NCI-H69 (cell line): ENCODE data around the gene MACROD1.
A peak's percentile ranks its signal among the peaks of the same experiment; 100 is the strongest.
"Not testable (repeated sequence)": the region's sequence is repeated elsewhere in the genome, so short reads cannot be mapped to it uniquely, and the experiment has no call there.

Experiments
- DNase-seq: peaks from one replicate; lab custom pipeline; 2025; lab: John Stamatoyannopoulos, UW

Gene MACROD1

GRCh38 chr11:63997801-63998337 lies 168.0 kb downstream of the MACROD1 start:
- no peak for DNase-seq

- DNase-seq = no peak
Measured at GRCh38 chr11:63997104-63997700, 168.7 kb downstream of the MACROD1 start.

DNA sequence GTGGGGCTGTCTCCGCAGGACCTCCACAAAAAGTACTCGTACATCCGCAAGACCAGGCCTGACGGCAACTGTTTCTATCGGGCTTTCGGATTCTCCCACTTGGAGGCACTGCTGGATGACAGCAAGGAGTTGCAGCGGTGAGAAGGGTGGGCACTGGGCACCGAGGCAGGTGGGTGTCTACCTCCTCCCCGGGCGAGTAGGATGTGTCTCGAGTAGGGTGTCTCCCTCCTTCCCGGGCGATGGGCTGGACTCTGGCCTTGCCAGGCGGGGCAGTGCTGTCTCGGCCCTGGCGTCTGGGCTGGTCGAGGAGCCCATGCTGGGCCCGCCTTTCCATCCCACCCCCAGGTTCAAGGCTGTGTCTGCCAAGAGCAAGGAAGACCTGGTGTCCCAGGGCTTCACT lies 169.4 kb downstream of the MACROD1 start:
- no peak for DNase-seq

DNA sequence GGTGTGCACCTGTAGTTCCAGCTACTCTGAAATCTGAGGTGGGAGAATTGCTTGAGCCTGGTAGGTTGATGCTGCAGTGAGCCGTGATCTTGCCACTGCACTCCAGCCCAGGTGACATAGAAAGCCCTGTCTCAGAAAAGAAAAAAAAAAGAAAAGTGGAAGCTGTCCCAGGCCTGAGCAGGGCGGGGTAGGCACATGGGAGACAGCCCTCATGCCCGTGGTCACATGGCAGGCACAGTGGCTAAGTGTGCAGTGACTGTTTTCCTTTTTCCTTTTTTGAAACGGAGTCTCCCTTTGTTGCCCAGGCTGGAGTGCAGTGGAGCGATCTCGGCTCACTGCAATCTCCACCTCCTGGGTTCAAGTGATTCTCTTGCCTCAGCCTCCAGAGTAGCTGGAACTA lies 171.9 kb downstream of the MACROD1 start:
- DNase-seq = no peak

- DNase-seq = no peak
Measured at GRCh38 chr11:63993100-63993499, 172.8 kb downstream of the MACROD1 start.

GRCh38 chr11:63991558-63991957 lies 174.4 kb downstream of the MACROD1 start:
- DNase-seq = no peak

DNA sequence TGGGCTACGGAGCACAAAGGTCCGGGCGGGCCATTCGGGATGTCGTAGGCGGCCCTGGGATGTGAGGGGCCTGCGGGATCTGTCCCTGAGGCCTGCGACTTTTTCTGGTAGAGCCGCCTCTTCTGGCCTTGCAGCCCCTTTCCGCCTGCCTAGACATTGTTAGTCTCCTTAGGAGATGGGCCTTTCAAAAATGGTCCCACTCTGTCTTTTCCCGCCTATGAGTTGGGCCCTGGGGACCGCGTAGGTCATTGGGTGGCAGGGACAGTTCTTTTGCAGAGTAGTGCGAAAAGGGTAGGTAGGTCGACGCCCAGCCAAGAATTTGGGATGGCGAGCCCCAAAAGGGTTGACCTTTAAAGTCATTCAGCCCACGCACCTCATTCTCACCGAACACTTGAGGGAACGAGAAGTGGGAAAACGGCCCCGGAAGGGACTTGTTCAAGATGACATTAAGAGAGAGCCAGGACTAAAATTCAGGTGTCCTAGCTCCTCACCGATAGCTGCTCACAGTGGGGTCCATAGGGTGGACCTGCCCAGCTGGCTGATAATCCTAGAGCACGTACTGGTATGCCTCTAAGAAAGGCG lies 178.9 kb downstream of the MACROD1 start:
- no peak for DNase-seq

DNA sequence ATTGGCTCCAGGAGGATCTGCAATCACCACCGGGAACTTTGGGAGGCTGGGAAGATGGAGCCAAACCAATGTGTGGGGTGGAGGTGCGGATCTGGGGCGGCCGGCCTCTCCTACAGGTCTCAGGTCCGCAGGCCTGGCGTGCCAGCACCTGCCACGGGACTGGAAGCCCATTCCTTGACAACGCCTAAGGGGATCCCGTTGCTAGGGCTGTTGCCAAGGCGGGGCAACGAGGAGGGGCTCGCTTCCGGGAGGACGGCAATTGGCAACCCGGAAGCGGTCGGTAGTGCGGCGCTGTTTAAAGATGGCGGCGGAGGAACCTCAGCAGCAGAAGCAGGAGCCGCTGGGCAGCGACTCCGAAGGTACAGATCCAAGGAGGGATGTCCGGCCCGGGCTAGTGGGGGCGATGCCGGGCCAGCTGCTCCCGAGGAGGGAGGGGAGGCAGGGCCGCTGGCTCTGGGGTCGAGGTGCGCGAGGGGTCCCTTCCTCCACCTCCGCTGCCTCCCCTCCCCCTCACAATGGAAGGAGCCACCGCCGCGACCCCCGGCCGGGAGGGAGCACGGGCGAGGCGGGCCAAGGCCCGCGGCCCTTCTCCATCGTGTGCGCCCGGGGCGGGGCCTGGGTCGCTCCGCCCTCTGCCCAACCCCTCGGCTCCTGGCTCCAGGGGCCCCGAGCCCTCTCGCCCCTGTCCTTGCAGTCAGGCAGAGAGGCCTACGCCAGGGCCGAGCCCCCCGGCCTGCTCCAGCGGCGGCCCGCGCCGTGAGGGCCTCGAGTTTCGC lies 179.6 kb downstream of the MACROD1 start, which contains the start of gene OTUB1:
Gene OTUB1 (plus strand): TSS at position 283 of the 776 bp plus-strand sequence. CDS start 19 bp downstream, at position 302.
- peak; percentile 99 for DNase-seq

DNA sequence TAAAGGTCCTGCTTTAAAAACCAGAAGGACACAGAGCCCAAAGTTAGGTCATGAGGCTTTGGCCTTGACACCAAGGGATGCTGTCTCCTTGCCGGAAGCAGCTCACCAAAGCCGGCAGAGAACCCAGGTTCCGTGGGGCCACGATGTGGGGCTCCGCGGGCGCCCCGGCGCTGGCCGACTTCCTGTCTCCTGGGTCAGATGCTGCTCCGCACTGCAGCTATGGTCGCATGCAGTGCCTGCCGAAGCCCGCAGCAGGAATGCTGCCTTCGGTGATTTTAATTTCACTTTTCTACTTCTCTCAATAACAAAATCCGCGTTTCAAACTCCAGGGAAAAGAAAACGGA lies 180.1 kb downstream of the MACROD1 start:
- peak; percentile 76 for DNase-seq

DNA sequence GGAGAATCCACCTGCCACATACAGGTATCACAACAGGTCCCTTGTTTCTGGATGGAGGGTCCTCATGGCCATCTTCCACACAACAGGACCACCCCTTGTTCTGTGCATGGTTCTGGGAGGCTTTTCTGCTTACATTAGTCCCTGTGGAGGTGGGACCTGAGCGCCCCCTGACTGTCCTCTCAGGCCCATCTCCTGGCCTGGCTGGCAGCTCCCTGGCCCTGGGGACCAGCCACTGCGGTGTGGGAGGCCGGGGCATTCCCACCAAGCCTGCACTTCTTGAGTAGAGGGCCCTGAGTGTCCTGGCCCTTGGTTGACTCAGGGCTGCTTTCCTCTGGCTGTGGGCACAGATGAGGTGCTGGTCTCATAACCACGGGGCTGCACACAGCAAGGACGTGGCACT lies 186.5 kb downstream of the MACROD1 start:
- DNase-seq = no peak

GRCh38 chr11:63978551-63979239 lies 187.2 kb downstream of the MACROD1 start:
- no peak for DNase-seq

DNA sequence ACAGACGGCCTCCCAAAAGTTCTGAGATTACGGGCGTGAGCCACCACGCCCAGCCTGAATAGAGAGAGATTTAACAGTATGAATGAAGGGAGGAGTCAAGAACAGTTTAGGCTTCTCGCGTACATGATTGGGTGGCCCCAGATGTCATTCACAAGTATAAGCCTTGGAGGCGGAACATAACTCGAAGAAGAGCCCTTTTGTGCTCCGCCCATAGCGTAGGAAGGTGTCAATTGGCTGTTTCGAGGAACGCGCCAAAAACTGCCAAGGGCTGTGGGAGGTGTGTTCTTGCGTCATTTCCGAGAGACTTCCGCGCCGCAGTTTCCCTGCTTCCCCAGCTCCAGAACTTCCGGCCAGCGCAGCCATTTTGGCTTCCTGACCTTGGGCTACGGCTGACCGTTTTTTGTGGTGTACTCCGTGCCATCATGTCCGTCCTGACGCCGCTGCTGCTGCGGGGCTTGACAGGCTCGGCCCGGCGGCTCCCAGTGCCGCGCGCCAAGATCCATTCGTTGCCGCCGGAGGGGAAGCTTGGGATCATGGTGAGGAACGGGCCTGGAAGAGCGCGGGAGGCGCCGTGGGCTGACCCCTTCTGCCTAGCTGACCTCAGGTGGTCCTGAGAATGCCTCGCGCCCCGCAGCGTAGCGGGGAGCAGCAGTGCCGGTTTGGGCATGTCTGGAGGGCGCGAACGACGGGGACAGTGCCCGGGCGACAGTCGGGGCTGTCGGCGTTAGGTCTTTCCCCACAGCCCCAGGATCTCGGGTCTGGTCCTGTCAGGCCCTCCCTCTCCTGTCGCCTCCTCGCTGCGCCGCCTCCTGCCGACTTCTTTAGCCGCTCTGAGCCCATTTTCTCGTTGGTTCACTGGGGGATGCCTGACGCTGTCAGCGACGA lies 191.4 kb downstream of the MACROD1 start, which contains the start of gene COX8A:
Gene COX8A (plus strand): TSS at position 362 of the 885 bp plus-strand sequence. CDS start 61 bp downstream, at position 423.
- DNase-seq = peak; percentile 100

- not testable (repeated sequence) for DNase-seq
Measured at GRCh38 chr11:63973912-63974258, 192.0 kb downstream of the MACROD1 start.

DNA sequence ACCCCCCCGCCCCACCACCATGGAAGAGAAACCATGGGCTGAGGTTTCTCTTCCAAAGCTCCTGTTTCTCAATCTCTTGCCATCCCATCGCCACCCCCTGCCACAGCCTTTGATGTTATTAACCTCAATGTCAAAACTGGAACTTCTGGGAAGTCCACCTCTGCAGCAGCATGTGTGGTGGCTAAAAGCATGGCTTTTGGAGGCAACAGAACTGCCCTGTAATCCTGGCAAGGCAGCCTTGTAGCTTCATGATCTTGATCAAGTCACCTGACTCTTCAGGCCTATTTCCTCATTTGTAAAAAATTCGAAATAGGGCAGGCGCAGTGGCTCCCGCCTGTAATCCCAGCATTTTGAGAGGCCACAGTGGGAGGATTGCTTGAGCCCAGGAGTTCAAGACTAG lies 195.0 kb downstream of the MACROD1 start:
- no peak for DNase-seq

- no peak for DNase-seq
Measured at GRCh38 chr11:63969461-63969860, 196.5 kb downstream of the MACROD1 start.

- DNase-seq = no peak
Measured at GRCh38 chr11:63966444-63966843, 199.5 kb downstream of the MACROD1 start.

- DNase-seq = not testable (repeated sequence)
Measured at GRCh38 chr11:63963895-63964294, 202.0 kb downstream of the MACROD1 start.

DNA sequence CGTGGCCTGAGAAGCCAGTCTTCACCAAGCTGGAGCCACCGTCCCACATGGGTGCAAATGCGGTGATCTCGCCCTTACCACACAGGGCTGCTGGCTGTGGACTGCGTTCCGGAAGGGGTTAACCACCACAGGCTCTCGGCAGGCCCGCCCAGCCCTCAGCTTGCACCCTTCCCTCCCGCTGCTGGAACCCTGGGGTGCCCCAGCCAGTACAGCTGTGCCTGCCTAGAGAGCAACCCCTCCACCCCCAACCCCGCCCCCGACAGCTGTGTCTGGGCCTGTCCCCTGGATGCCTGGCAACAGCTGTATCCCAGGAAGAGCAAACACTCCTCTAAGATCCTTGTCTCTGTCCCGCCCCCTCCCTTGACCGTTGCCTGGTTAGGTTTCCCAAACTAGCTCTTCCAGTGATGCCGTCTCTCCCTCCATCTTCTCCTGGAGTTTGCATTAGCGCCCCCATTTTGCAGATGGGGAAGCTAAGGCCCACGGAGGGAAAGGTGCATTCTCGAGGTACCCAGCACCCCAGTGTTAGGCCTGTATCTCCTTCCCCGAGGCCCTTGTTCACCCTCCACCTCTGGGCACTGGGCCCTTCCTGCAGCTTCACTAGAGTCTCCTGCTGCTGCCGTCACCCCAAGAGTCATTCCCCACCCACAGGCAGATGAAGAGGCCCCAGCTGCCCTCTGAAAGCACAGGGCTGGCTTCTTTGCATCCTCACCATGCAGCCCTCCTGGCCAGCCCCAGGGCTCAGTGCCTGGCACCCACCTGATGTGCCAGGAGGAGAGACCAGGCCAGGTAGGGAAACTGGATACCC lies 204.1 kb downstream of the MACROD1 start:
- peak; percentile 96 for DNase-seq

DNA sequence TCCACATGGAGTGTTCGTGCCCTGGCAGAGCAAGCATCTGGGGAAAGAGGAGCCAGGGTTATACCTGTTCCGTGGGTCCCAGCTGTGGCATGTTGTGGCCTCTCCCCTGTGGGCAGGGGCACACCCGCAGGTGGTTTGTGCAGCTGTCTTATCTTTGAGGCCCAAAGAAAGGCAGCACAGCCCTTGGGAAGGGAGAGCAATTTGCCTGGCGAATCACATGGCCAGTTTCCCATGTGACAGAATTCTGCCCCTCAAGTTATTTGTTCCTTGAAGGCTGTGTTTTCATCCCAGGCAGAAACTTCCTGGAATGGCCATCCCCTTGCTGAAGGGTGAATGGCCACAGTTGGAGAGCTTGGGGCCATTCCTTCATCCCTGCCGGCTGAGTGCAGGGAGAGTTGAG lies 207.9 kb downstream of the MACROD1 start:
- DNase-seq = no peak

GRCh38 chr11:63952570-63952969 lies 213.3 kb downstream of the MACROD1 start:
- DNase-seq = no peak
